Central memory CD4-positive, alpha-beta T cell (primary cell): Measurements from ENCODE around the gene LTB.

ENCODE experiments used
- DNase-seq: peaks from one replicate; pipeline ENCODE4 v3.0.0; 2022

The LTB gene

DNA sequence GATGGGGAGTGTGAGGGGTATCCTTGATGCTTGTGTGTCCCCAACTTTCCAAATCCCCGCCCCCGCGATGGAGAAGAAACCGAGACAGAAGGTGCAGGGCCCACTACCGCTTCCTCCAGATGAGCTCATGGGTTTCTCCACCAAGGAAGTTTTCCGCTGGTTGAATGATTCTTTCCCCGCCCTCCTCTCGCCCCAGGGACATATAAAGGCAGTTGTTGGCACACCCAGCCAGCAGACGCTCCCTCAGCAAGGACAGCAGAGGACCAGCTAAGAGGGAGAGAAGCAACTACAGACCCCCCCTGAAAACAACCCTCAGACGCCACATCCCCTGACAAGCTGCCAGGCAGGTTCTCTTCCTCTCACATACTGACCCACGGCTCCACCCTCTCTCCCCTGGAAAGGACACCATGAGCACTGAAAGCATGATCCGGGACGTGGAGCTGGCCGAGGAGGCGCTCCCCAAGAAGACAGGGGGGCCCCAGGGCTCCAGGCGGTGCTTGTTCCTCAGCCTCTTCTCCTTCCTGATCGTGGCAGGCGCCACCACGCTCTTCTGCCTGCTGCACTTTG, 6.8 kb downstream of the LTB start, which contains the start of gene TNF:
Gene TNF (plus strand): TSS at position 231 of the 567 bp plus-strand sequence. CDS start 177 bp downstream, at position 408.
- DNase-seq = peak; percentile 76

DNA sequence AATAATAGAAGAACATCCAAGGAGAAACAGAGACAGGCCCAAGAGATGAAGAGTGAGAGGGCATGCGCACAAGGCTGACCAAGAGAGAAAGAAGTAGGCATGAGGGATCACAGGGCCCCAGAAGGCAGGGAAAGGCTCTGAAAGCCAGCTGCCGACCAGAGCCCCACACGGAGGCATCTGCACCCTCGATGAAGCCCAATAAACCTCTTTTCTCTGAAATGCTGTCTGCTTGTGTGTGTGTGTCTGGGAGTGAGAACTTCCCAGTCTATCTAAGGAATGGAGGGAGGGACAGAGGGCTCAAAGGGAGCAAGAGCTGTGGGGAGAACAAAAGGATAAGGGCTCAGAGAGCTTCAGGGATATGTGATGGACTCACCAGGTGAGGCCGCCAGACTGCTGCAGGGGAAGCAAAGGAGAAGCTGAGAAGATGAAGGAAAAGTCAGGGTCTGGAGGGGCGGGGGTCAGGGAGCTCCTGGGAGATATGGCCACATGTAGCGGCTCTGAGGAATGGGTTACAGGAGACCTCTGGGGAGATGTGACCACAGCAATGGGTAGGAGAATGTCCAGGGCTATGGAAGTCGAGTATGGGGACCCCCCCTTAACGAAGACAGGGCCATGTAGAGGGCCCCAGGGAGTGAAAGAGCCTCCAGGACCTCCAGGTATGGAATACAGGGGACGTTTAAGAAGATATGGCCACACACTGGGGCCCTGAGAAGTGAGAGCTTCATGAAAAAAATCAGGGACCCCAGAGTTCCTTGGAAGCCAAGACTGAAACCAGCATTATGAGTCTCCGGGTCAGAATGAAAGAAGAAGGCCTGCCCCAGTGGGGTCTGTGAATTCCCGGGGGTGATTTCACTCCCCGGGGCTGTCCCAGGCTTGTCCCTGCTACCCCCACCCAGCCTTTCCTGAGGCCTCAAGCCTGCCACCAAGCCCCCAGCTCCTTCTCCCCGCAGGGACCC, 7.8 kb downstream of the LTB start:
- DNase-seq = no peak

DNA sequence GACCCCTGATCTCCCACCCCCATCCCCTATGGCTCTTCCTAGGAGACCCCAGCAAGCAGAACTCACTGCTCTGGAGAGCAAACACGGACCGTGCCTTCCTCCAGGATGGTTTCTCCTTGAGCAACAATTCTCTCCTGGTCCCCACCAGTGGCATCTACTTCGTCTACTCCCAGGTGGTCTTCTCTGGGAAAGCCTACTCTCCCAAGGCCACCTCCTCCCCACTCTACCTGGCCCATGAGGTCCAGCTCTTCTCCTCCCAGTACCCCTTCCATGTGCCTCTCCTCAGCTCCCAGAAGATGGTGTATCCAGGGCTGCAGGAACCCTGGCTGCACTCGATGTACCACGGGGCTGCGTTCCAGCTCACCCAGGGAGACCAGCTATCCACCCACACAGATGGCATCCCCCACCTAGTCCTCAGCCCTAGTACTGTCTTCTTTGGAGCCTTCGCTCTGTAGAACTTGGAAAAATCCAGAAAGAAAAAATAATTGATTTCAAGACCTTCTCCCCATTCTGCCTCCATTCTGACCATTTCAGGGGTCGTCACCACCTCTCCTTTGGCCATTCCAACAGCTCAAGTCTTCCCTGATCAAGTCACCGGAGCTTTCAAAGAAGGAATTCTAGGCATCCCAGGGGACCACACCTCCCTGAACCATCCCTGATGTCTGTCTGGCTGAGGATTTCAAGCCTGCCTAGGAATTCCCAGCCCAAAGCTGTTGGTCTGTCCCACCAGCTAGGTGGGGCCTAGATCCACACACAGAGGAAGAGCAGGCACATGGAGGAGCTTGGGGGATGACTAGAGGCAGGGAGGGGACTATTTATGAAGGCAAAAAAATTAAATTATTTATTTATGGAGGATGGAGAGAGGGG, 8.8 kb downstream of the LTB start:
- no peak for DNase-seq

DNA sequence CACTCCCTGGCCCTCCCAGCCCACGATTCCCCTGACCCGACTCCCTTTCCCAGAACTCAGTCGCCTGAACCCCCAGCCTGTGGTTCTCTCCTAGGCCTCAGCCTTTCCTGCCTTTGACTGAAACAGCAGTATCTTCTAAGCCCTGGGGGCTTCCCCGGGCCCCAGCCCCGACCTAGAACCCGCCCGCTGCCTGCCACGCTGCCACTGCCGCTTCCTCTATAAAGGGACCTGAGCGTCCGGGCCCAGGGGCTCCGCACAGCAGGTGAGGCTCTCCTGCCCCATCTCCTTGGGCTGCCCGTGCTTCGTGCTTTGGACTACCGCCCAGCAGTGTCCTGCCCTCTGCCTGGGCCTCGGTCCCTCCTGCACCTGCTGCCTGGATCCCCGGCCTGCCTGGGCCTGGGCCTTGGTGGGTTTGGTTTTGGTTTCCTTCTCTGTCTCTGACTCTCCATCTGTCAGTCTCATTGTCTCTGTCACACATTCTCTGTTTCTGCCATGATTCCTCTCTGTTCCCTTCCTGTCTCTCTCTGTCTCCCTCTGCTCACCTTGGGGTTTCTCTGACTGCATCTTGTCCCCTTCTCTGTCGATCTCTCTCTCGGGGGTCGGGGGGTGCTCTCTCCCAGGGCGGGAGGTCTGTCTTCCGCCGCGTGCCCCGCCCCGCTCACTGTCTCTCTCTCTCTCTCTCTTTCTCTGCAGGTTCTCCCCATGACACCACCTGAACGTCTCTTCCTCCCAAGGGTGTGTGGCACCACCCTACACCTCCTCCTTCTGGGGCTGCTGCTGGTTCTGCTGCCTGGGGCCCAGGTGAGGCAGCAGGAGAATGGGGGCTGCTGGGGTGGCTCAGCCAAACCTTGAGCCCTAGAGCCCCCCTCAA, 9.9 kb downstream of the LTB start, which contains the start of gene LTA:
Gene LTA (plus strand): TSS at position 249 of the 871 bp plus-strand sequence. CDS start 454 bp downstream, at position 703.
- peak; percentile 80 for DNase-seq

DNA sequence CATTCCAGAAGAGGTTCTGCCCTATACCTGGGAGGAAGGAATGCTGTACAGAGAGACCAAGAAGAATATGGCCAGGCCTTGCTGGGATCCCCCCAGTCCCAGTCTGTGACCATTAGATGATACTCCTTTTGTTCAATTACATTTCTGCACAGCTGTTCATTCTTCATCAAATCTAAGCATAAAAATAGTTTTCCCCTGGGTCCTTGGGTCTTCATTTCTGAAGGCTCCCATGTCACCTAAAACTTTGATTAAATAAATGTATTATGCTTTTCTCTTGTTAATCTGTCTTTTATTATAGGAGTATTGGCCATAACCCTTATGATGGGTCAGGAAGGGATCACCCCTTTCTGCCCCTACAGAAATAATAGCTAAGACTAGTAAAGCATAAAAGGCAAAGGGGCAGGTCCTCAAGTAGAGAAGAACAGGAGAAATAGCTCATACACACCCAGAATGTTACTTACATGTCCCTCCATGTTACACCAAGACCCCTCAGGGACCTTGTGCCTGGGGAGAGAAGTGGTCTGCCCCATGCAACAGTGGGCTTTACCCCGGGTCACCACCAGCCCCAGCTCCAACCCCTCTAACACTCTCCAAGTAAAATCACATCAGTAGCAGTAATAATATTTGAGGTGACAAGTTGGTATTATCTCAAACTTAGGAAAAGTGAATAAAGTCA, 12.2 kb downstream of the LTB start:
- DNase-seq = no peak

DNA sequence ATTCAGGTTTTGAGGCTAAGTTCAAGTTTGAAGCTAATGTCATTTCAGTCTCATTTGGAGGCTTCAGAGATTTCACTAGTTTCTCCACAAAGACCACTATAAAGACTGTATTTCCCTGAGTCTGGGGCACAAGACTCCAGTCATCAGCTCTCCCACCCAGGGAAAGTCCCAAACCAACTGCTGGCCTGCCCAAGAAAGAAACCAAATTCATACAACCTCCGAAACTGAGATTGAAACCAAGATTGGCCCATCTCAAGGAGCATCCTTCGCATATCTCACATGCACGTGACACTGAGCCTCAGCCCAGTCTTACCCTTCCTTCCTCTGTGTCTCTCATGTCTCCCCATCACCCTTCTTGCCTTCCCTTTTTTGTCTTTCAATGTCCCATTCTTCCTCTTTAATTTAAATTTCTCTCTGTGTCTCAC, 13.7 kb downstream of the LTB start:
- peak; percentile 88 for DNase-seq

DNA sequence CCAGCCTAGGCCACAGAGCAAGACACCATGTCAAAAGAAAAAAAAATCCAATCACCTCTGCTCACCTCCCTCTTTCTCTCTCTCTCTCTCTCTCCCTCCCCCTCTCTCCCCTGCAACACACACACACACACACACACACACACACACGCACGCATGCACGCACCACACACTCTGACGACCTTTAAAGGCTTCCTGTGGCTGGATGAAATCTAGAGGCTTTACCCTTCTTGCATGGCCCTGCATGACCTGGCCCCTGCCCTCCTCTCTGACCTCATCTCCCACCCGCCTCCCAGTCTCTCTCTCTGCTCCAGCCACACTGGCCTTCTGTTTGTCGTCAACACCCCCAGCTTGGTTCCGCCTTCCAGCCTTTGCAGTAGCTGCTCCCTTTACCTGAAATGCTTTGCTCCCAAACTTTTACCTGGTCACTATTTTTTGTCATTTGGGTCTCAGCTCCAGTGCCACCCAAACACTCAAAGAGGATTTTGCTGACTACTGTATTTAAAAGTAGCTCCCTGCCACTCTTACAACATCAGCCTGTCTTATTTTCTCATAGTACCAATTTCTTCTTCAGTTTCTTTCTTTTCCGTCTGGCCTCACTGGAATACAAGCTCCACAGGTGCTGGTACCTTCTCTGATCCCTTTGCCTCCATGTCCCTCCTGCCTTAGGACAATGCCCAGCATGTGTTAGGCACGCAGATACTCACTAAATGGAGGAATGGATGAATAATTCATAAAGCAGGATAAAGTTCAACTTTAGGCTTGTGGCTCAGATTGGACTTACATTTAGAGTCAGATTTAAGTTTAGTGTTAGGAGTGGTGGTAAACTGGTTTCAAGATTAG, 14.5 kb downstream of the LTB start:
- DNase-seq = no peak

DNA sequence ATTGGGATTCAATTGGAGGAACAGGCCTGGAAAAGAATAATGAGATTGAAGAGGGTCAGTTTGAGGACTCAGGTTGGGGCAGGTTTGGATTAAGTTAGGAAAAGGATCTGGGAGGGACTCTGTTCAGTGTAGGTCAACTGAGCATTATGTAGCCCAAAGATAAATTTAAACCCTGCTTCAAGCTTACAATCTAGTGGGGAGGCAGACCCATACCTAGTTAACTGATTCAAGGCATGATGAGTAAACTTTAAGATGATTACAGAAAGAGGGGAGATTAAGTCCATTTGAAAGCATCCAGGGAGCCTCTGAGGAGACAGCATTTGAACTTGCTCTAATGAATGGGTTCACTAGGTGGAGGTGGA, 21.5 kb downstream of the LTB start:
- DNase-seq = no peak

DNA sequence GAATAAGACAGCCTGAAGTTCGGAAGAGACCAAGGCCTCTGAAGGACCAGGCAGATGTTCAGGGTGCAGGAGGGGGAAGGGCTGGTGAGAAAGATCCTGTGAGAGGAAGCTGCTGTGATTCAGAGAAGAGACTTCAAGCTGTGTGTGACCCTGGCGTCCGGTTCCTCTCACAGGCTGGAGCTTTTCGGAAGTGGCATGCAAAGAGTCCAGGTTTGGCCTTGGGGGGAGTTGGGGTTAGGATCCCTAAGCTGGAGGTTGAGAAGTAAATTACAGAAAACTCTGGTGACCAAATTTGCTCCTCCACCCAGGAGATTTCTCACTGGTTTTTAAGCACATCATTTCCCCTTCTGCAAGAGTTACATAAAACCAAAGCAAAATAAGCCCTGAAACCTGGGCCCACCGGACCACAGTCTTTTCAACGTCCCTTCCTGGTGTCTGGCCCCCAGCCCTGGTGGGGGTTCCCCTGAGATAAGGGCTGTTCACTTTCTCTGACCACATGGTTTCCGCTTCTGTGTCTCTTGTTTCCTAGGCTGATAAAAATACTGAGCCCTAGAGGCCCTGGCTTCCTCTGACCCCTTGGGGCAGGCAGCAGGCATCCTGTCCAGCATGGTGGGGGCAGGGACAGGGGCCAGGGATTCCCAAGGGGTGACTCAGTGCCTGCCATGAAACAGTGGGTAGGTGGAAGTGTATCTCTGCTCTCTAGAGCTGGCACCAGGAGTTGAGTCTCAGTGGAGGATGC, 22.1 kb downstream of the LTB start:
- no peak for DNase-seq

DNA sequence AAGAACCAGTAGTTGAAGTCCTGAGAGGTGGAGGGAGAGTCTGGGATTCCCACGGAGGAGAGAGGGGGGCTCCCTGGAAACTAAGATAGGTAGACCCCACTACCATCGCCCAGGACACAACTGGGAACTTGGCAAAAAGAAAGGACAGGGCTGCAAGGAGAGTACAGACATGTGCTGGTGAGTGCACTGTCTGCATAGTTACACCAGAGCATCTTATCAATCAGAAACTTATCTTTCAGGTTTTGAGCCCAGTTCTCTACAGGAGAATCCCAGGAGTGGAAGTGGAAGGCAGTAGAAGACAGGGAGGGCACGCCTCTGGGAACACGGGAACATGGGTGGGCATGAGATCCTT, 22.6 kb downstream of the LTB start:
- DNase-seq = no peak

DNA sequence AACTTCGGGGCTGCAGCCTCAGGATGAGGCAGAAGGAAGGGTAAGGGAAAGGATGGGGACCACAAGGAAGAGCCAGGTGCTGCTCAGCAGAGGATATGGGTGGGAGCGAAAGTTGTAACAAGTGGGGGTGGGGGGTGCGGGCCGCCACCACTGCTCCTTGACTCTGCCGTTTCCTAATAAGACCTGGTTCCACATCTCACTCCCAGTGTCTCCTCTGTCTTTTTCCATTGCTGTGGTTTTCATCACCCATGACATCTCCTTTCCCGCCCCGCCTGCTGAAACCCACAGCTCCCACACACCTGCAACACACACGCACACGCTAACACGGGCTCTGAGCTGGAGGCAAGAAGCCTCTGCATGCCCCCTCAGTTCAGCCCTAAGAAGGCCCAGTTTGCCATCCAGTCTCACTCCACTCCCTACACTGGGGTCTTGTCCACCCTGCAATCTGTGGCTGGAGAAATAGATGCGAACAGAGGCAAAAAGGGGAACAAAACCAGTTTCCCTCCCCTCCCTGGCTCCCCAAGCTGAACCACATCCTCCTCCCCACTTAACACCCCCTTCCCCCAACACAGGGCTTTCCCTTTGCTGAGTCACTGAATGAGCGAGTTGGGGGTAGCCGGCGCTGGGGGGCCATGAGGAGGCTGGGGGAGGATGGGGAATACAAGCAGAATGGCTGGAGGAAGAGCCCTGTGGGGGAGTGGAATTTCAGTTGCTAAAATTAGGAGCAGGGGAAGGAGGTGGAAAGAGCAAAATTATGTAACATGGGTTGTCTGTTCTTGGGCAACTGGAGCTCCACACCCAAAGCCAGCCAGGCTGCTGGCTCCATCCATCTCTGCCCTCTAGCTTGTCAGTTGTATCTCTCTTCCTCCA, 23.4 kb downstream of the LTB start:
- DNase-seq = peak; percentile 67

DNA sequence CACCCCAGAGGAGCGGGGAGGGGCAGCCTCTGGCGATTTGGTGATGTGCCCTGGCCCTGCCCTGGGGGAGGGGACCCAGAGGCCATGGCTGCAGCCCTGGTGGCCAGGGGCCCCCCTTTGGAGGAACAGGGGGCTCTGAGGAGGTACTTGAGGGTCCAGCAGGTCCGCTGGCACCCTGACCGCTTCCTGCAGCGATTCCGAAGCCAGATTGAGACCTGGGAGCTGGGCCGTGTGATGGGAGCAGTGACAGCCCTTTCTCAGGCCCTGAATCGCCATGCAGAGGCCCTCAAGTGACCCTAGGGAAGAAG, 24.0 kb downstream of the LTB start:
- no peak for DNase-seq

DNA sequence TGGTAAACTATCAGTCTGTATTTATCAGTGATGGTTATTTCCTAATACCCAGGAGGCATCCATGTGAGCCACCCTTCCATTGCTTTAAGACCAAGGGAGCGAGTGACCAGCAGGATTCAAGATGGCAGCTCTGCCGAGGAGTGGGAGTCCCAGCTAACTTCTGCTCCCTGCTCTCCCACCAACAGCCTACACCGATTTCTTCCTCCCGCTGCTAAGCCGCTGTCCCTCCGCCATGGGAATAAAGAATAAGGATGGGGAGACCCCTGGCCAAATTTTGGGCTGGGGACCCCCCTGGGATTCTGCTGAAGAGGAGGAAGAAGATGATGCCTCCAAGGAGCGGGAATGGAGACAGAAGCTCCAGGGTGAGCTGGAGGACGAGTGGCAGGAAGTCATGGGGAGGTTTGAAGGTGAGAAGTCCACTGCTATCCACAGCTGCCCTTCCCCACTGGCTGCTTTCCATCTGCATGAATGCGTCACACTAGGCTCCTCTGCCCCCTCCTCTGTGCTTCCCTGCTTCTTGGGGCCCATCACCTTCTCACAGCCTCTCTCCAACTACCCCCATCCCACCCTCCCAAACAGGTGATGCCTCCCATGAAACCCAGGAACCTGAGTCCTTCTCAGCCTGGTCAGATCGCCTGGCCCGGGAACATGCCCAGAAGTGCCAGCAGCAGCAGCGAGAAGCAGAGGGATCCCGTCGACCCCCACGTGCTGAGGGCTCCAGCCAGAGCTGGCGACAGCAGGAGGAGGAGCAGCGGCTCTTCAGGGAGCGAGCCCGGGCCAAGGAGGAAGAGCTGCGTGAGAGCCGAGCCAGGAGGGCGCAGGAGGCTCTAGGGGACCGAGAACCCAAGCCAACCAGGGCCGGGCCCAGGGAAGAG, 24.5 kb downstream of the LTB start:
- DNase-seq = no peak

DNA sequence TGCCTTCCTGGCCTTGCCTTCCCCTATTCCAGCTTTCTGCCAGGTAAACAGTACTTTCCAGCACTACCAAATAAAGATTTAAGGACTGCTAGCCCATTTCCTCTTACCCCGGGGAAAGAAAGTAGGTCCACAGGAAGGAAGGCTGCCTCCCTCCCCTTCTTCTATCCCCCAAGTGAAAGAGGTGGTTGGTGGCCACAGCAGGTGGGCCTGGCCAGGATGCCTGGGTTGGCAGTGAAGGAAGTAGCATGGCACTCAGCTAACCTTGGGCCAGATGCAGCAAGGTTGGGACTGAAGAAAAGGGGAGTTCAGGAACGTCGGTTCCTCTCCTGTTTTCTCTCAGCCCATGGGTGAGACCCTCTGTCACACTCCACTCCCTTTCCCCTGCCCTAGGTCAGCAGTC, 25.9 kb downstream of the LTB start:
- no peak for DNase-seq

DNA sequence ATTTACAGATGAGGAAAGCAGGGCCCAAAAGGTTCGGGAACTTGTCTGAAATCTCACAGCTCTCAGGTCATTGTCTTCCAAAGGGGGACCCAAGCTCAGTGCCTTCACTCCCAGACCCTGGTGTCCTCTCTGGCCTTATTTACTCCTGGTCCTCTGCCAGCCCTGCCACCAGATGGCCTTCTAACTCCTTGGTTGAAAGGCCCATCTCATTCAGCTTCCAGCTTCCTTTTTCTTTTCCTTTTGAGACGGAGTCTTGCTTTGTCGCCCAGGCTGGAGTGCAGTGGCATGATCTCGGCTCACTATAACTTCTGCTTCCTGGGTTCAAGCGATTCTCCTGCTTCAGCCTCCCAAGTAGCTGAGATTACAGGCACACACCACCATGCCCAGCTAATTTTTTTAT, 30.9 kb downstream of the LTB start:
- peak; percentile 64 for DNase-seq

DNA sequence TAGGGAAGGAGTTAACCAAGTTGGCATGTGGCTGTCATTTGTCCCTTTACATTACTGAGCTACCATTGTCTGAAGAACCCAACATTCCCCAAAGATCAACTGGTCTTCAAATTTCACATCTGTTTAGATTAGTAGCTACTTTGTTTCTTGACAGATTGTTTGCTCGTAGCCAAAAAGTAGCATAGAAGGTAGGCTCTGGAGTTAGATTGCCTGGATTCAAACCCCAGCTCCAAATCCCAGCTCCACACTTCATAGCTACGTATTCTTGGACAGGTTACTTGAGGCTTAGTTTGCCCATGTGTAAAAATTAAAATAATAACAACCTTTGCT, 33.7 kb downstream of the LTB start:
- no peak for DNase-seq

DNA sequence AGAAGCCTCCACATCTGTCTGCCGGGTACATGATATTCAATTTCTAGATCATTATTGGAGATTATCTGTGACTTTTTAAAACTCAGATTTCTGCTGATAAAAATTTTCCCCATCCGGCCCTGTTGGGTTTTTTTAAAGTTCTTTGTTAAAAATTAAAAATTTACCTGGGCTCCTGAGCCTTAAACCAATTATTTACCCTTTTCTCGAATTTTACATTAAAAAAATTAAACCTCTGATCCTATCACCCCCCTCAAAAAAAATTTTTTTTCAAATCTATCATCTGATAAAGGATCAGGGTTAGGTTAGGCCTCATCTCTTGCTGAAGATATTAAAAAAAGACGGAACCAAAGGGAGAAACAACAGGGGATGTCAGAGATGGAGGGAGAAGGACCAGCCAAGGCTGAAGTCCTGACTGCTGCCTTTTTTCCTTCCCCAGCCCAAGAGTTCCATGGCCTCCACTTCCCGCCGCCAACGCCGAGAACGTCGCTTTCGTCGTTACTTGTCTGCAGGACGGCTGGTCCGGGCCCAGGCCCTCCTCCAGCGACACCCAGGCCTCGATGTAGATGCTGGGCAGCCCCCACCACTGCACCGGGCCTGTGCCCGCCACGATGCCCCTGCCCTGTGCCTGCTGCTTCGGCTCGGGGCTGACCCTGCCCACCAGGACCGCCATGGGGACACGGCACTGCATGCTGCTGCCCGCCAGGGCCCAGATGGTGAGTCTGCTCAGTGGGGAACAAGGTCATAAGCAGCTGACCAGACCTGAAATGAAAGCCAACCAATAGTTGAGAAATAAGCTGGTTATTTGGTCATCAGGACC, 34.3 kb downstream of the LTB start:
- no peak for DNase-seq
